Lower lobe of right lung (tissue), 2 donors: ENCODE measurements around the gene TMEM255A. TPM values are rescaled to one million over a fixed set of nuclear protein-coding genes. Genes with fewer than 3 reads are reported as not detected.

Source experiments
- ATAC-seq, 2 donors: fragments of 200-7000 bp; cut with Tn5 transposase; one replicate each; pipeline ENCODE4 v1.9.1; 2020 to 2022; ENCODE audit warnings: mild to moderate bottlenecking in 2 of 2, moderate library complexity in 2 of 2
- DNase-seq: peaks from one replicate; pipeline ENCODE4 v3.0.0-alpha.2; 2020
- H3K27ac ChIP-seq: fragments of 200-600 bp; one replicate; pipeline ENCODE4 v1.8.0; 2022
- H3K27me3 ChIP-seq: fragments of 200-600 bp; one replicate; pipeline ENCODE4 v1.8.0; 2022; ENCODE audit warnings: low read depth
- H3K36me3 ChIP-seq: fragments of 200-600 bp; one replicate; pipeline ENCODE4 v1.8.0; 2022; ENCODE audit warnings: mild to moderate bottlenecking
- H3K4me1 ChIP-seq: fragments of 200-600 bp; one replicate; pipeline ENCODE4 v1.8.0; 2022
- H3K4me3 ChIP-seq: fragments of 200-600 bp; one replicate; pipeline ENCODE4 v1.8.0; 2022; ENCODE audit warnings: mild to moderate bottlenecking
- H3K9me3 ChIP-seq: fragments of 200-600 bp; one replicate; pipeline ENCODE4 v1.8.0; 2022
- intact Hi-C: fragments of 100-400 bp; cut with DNase I; formaldehyde crosslinking; loops from one replicate; pipeline ENCODE4 v1.11.0; 2022
- total RNA-seq: library from RNA; stranded (reverse); fragmentation: NEBNext Ultra II Directional; extraction: Animal tissue kit (Norgen Biotek cat#: 25700); gene quantifications from one replicate; pipeline ENCODE4 v1.2.1, GENCODE V29; 2021
- TF ChIP-seq, protein P1 (sequence below): fragments of 200-600 bp; IDR thresholded peaks from one replicate; pipeline ENCODE4 v1.8.0; 2022; ENCODE audit warnings: antibody characterized with exemption, mild to moderate bottlenecking
- donor health status: DM: no; HTN: yes; CAD: no; lungs with severe emphysema.

The TMEM255A gene
- total RNA-seq, 1 donor from 2014 or later: 2.7 TPM

DNA sequence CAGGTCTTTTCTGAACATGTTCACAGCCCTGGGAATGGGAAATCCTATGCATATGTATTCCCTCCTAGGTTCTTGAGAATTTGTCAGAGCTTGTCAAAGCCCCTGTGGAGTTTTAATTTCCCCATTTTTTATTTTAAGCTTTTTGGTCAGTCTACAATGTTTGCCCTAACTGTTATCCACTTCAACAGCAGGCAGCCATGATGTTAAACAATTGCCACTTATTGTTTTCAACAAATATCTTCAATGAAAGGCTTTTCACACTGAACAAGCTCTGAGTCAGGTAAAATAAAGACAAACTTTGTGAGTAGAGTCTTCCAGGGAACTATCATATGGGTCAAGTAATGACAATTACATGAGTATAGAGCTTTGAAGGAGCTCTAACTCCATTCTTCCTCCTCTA lies 25.6 kb upstream of the TMEM255A start:
- intact Hi-C loops: no loop called here
- TF ChIP-seq, protein P1, sequence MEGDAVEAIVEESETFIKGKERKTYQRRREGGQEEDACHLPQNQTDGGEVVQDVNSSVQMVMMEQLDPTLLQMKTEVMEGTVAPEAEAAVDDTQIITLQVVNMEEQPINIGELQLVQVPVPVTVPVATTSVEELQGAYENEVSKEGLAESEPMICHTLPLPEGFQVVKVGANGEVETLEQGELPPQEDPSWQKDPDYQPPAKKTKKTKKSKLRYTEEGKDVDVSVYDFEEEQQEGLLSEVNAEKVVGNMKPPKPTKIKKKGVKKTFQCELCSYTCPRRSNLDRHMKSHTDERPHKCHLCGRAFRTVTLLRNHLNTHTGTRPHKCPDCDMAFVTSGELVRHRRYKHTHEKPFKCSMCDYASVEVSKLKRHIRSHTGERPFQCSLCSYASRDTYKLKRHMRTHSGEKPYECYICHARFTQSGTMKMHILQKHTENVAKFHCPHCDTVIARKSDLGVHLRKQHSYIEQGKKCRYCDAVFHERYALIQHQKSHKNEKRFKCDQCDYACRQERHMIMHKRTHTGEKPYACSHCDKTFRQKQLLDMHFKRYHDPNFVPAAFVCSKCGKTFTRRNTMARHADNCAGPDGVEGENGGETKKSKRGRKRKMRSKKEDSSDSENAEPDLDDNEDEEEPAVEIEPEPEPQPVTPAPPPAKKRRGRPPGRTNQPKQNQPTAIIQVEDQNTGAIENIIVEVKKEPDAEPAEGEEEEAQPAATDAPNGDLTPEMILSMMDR: no peak
- H3K27ac ChIP-seq: no peak overlapping the region
- no peak overlapping the region for H3K4me3 ChIP-seq
- no peaks in the 10 kb centered on the region for H3K4me1 ChIP-seq
- no peaks in the 10 kb centered on the region for H3K36me3 ChIP-seq
- H3K27me3 ChIP-seq: no peaks in the 10 kb centered on the region
- peaks cover 11% of the 10 kb centered on the region for H3K9me3 ChIP-seq
- DNase-seq (no peak), ATAC-seq (no peak)

DNA sequence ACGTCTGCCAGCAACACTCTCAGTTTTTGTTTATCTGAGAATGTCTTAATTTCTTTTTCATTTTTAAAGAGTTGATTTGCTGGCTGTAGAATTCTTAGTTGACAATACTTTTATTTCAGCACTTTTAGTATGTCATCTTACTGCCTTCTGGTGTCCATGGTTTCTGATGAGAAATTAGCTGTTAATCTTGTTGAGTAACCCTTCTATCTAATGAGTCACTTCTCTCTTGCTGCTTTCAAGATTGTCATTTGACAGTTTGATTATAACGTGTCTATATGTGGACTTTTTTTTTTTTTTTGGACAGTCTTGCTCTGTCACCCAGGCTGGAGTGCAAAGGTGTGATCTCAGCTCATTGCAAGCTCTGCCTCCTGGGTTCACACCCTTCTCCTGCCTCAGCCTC lies 24.0 kb upstream of the TMEM255A start:
- Histone ChIP-seq H3K27ac (no peak overlapping the region), H3K4me3 (no peak overlapping the region), H3K36me3 (no peaks in the 10 kb centered on the region), H3K4me1 (no peaks in the 10 kb centered on the region), H3K27me3 (no peaks in the 10 kb centered on the region), H3K9me3 (peaks cover 11% of the 10 kb centered on the region)
- TF ChIP-seq, protein P1: no peak
- intact Hi-C loops: no loop called here
- DNase-seq: no peak
- no peak for ATAC-seq

DNA sequence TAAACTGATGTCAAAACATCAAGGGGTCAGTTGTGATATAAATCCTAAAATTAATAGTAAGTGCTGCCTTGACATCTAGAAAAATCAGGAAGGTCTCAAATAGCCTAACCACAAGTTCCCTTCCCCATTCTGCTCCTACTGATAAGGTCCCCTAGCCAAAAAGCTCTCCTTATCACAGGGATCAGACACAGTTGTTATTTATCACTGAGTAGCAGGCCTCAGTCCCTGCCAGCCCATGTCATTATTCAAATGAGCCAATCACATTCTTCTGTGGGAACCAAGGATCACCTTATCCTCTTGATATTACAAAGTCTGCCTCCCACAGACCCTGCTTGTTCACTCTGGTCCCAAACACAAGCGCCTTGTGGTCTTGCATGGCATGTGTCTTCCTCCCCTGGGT lies 23.3 kb upstream of the TMEM255A start:
- H3K4me3 ChIP-seq: no peak overlapping the region
- H3K36me3 ChIP-seq: no peaks in the 10 kb centered on the region
- DNase-seq: no peak
- ATAC-seq: no peak
- TF ChIP-seq, protein P1: no peak
- H3K27me3 ChIP-seq: no peaks in the 10 kb centered on the region
- H3K4me1 ChIP-seq: no peaks in the 10 kb centered on the region
- H3K27ac ChIP-seq: no peak overlapping the region
- intact Hi-C loops: no loop called here
- H3K9me3 ChIP-seq: peaks cover 11% of the 10 kb centered on the region

DNA sequence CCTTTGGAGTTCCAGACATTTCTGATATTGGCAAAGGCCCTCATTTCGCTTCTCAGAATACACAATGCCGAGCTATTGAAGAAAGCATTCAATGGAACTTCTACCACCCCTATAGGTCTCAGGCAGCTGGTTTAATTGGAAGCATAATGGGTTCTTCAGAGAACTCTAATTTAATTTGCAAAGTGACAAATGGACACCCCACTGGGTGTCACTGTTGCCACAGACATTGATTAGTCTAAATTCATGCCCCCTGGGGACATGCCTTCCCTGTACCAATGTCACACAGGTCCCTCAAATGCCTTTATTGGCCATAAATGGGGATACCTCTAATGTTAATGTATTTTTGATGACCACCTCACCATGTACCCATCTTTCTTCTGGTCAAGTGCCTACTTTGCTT lies 22.9 kb upstream of the TMEM255A start:
- peaks cover 11% of the 10 kb centered on the region for H3K9me3 ChIP-seq
- no peak overlapping the region for H3K27ac ChIP-seq
- DNase-seq: no peak
- H3K27me3 ChIP-seq: no peaks in the 10 kb centered on the region
- ATAC-seq: no peak
- TF ChIP-seq, protein P1: no peak
- no peaks in the 10 kb centered on the region for H3K4me1 ChIP-seq
- H3K36me3 ChIP-seq: no peaks in the 10 kb centered on the region
- H3K4me3 ChIP-seq: no peak overlapping the region
- intact Hi-C loops: no loop called here

DNA sequence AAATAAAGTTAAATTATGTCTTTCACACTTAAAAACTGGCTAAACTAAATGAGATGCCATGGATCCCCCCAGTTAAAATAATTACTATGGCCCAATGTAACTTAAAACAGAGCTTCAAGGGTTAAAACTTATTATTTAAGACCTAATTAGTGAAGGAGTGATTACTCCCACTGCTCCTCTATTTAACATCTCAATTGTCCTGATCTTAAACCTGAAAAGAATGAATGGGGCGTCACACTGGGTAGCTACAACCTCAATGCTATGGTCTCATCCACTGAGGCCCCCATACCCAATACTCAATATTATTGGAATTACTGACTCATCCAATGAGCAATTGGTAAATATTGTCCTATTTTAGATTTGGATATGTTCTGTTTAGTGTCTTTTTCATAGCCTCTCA lies 21.1 kb upstream of the TMEM255A start:
- ATAC-seq: no peak
- intact Hi-C loops: no loop called here
- H3K27ac ChIP-seq: no peak overlapping the region
- H3K9me3 ChIP-seq: peaks cover 11% of the 10 kb centered on the region
- no peaks in the 10 kb centered on the region for H3K36me3 ChIP-seq
- no peaks in the 10 kb centered on the region for H3K27me3 ChIP-seq
- no peak overlapping the region for H3K4me3 ChIP-seq
- DNase-seq: no peak
- no peaks in the 10 kb centered on the region for H3K4me1 ChIP-seq
- TF ChIP-seq, protein P1: no peak

DNA sequence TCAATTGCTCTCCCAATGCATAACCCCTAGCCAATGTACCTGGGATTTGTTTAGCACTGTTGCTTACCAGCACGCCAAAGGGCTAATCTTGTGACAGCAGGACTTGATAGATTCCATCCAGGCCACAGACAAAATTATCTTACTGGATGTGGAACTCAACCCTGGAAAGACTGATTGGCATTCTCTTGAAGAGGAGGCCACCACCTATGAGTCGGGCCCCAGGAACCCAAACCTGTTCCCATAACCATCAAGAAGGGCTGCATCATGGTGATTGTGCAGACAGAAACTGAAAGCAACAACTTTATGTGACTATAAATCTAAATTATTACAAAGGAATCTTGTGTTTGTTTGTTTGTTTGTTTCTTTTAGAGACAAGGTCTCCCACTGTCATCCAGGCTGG lies 19.9 kb upstream of the TMEM255A start:
- intact Hi-C loops: no loop called here
- no peaks in the 10 kb centered on the region for H3K27me3 ChIP-seq
- H3K9me3 ChIP-seq: no peaks in the 10 kb centered on the region
- H3K27ac ChIP-seq: no peak overlapping the region
- no peak overlapping the region for H3K4me3 ChIP-seq
- H3K36me3 ChIP-seq: no peaks in the 10 kb centered on the region
- no peak for DNase-seq
- ATAC-seq: no peak
- H3K4me1 ChIP-seq: no peaks in the 10 kb centered on the region
- TF ChIP-seq, protein P1: no peak
